NB4 (cell line): ENCODE measurements around the gene IGFL3.

Experiments used
- MAX ChIP-seq: IDR thresholded peaks from 2 replicates; pipeline ENCODE4 v1.6.1; 2011; ENCODE audit warnings: low read depth, low read length
- POLR2A ChIP-seq: IDR thresholded peaks from 2 replicates; pipeline ENCODE4 v1.6.1; 2011; ENCODE audit warnings: mild to moderate bottlenecking; ENCODE audit not compliant: insufficient read length; ENCODE audit errors: extremely low read depth

DNA sequence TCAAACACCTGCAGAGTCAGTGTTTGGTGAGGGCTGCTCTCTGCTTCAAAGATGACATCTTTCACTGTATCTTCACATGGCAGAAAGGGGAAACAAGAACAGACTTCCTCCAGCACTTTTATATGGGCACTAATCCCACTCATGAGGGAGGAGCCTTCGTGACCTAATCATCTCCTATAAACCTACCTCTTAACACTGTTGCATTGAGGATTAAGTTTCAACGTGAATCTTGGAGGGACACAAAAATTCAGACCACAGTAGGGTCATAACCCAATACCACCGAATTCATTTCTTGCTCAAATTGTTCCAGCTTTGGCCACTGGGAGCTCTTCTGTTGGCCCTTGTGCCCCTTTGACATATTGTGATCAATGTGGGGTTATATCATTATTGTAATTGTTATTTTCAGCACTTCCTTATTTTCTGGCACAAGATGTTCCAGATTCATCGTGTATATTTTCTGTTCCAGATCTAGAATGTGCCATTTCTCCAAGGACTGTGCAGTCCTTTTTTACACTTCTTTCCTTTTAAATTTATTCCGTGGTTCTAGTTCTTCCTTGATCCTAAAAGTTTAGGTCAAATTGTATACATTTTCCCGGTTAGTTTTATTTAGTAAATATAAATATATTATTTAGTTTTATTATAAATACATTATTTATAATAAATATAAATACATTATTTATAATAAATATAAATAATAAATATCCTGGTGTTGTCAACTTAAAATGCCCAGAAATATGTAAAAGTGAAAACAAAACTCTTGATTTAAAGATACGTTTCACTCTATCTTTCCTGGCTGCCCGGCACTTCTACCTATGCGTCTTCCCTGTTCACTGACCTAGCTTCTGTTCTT is 48.2 kb downstream of the IGFL3 start:
- no peak for TF ChIP-seq MAX
- TF ChIP-seq POLR2A = no peak
